Activated CD8-positive, alpha-beta memory T cell treated with anti-CD3 and anti-CD28 coated beads, Interleukin-2, amount 10 ng/mL, durations not matched to agents 7 days and 5 days (primary cell): Measurements from ENCODE around the gene PLCH2. TPM values are rescaled to one million over a fixed set of nuclear protein-coding genes. Genes with fewer than 3 reads are reported as not detected.

Experiments
- ATAC-seq: fragments of 150-1000 bp; cut with Tn5 transposase; one replicate; pipeline ENCODE4 v1.10.0; 2021; ENCODE audit warnings: moderate library complexity
- CTCF ChIA-PET: fragments of 350-600 bp; sonication (Branson Sonifier 250); formaldehyde crosslinking; loops from one replicate; lab custom pipeline; 2021; ENCODE audit warnings: antibody characterized with exemption; lab: Charles Lee
- DNase-seq: peaks from one replicate; pipeline ENCODE4 v3.0.0-alpha.2; 2020
- H3K27ac Mint-ChIP-seq: one replicate; pipeline ENCODE4 v1.8.0; 2021; ENCODE audit warnings: mild to moderate bottlenecking, mixed read lengths
- H3K27me3 Mint-ChIP-seq: one replicate; pipeline ENCODE4 v1.8.0; 2021; ENCODE audit warnings: mixed read lengths
- H3K36me3 Mint-ChIP-seq: one replicate; pipeline ENCODE4 v1.8.0; 2021; ENCODE audit warnings: mild to moderate bottlenecking, mixed read lengths
- H3K4me1 Mint-ChIP-seq: one replicate; pipeline ENCODE4 v1.8.0; 2021; ENCODE audit warnings: mixed read lengths
- H3K4me3 Mint-ChIP-seq: one replicate; pipeline ENCODE4 v1.8.0; 2021; ENCODE audit warnings: mild to moderate bottlenecking, moderate library complexity, mixed read lengths
- H3K9me3 Mint-ChIP-seq: one replicate; pipeline ENCODE4 v1.8.0; 2022; ENCODE audit warnings: low read depth, mixed read lengths
- total RNA-seq, 2 experiments: library from RNA; stranded (reverse); gene quantifications; one replicate each; pipeline ENCODE4 v1.2.3, GENCODE V29; 2021

The PLCH2 gene
- total RNA-seq, 2 experiments from 2014 or later = 6.5 to 13.5 TPM

GRCh38 chr1:2459757-2460156, 16.3 kb upstream of the PLCH2 start:
- no peak overlapping the region for H3K27ac Mint-ChIP-seq
- ATAC-seq = no peak

DNA sequence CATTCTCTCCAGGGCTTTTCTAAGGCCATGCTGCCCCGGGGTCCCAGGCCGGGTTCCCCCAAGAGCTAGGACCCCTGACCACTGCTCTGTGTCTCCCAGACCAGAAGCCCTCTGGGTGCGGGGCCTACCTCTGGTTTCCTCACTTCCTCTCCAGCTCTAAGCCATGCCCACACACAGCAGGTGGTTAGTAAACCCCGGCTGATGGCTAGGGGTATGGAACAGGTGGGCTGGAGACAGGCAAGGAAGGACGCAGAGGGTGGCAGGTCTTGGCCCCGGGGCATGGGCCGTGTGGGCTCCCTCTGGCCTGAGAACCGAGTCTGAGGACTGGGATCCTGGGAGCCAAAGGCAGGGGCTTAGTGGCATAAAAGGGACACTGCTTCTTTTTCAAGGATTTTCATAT, 15.9 kb upstream of the PLCH2 start:
- Mint-ChIP-seq H3K36me3 (no peaks in the 10 kb centered on the region), H3K27ac (no peak overlapping the region), H3K4me3 (no peak overlapping the region), H3K27me3 (no peaks in the 10 kb centered on the region), H3K4me1 (no peaks in the 10 kb centered on the region), H3K9me3 (no peaks in the 10 kb centered on the region)
- no peak for DNase-seq
- ATAC-seq = no peak
- CTCF ChIA-PET = interaction anchor here (1.6 kb wide), 1 partner anchor 46 kb away, joined by 3 read pairs; no protein-coding TSS in a partner anchor

More at GRCh38 chr1:2459757-2460156, 16.3 kb upstream of the PLCH2 start:
- CTCF ChIA-PET = no interaction called here
- Mint-ChIP-seq H3K9me3 (no peaks in the 10 kb centered on the region), H3K36me3 (no peaks in the 10 kb centered on the region), H3K4me1 (no peaks in the 10 kb centered on the region), H3K27me3 (no peaks in the 10 kb centered on the region), H3K4me3 (no peak overlapping the region)
- no peak for DNase-seq

- Mint-ChIP-seq H3K27ac (no peak overlapping the region), H3K4me3 (no peak overlapping the region), H3K27me3 (no peaks in the 10 kb centered on the region), H3K4me1 (no peaks in the 10 kb centered on the region), H3K36me3 (no peaks in the 10 kb centered on the region), H3K9me3 (no peaks in the 10 kb centered on the region)
- CTCF ChIA-PET = interaction anchor here (1.6 kb wide), 1 partner anchor 45 kb away, joined by 3 read pairs; no protein-coding TSS in a partner anchor
- DNase-seq (no peak), ATAC-seq (no peak)
Measured at GRCh38 chr1:2460996-2461751, 14.9 kb upstream of the PLCH2 start.

DNA sequence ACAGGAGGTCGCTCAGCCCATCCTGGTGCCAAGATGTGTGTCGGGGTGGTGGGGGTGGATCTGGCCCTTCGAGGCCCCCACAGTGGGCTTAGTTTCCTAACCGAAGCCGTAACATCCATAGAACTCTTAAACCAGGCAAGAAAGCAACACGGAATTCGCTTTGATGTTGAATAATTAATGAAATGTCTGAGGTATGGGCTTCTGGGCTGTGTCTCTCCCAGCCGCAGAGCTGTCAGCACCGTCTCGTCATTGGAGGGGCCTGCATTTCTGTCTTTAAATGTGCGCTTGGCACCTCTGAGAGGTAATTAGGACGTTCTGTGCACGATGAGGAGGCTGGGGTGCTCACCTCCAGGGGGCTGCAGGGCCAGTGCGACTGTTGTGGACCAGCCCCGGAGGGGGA, 13.3 kb upstream of the PLCH2 start:
- Mint-ChIP-seq H3K4me3 (no peak overlapping the region), H3K9me3 (no peaks in the 10 kb centered on the region), H3K4me1 (no peaks in the 10 kb centered on the region), H3K27ac (no peak overlapping the region), H3K27me3 (no peaks in the 10 kb centered on the region), H3K36me3 (no peaks in the 10 kb centered on the region)
- CTCF ChIA-PET = no interaction called here
- ATAC-seq (no peak), DNase-seq (no peak)

DNA sequence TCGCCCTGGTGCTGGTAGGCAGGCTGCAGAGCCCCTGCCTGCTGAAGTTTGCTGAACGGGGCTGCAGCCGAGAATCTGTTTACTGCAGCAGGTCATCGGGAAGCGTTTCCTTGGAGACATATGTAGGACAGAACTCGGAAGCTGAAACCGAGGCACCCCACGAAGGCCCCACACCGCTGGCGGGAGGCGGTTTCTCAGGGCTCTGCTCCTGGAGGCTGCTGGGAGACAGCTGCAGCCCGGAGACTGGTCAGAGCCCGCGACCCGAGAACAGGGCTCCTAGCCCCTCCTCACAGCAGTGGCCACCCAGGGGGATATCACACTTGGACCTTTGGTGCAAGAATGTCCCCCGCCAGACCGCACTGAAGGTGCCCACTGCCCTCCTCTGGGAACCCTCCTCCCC, 12.7 kb upstream of the PLCH2 start:
- no peaks in the 10 kb centered on the region for H3K27me3 Mint-ChIP-seq
- H3K27ac Mint-ChIP-seq = no peak overlapping the region
- CTCF ChIA-PET = no interaction called here
- no peaks in the 10 kb centered on the region for H3K4me1 Mint-ChIP-seq
- no peak overlapping the region for H3K4me3 Mint-ChIP-seq
- no peaks in the 10 kb centered on the region for H3K9me3 Mint-ChIP-seq
- DNase-seq (no peak), ATAC-seq (no peak)
- no peaks in the 10 kb centered on the region for H3K36me3 Mint-ChIP-seq

GRCh38 chr1:2465371-2466269, 10.5 kb upstream of the PLCH2 start:
- no peaks in the 10 kb centered on the region for H3K27me3 Mint-ChIP-seq
- ATAC-seq (no peak), DNase-seq (no peak)
- no peaks in the 10 kb centered on the region for H3K4me1 Mint-ChIP-seq
- no peaks in the 10 kb centered on the region for H3K36me3 Mint-ChIP-seq
- no peak overlapping the region for H3K4me3 Mint-ChIP-seq
- CTCF ChIA-PET = no interaction called here
- H3K9me3 Mint-ChIP-seq = no peaks in the 10 kb centered on the region
- no peak overlapping the region for H3K27ac Mint-ChIP-seq

GRCh38 chr1:2466270-2466665, 9.8 kb upstream of the PLCH2 start:
- Mint-ChIP-seq H3K36me3 (no peaks in the 10 kb centered on the region), H3K4me1 (no peaks in the 10 kb centered on the region), H3K27ac (no peak overlapping the region), H3K9me3 (no peaks in the 10 kb centered on the region), H3K4me3 (no peak overlapping the region), H3K27me3 (no peaks in the 10 kb centered on the region)
- no peak for DNase-seq
- no peak for ATAC-seq
- CTCF ChIA-PET = no interaction called here

DNA sequence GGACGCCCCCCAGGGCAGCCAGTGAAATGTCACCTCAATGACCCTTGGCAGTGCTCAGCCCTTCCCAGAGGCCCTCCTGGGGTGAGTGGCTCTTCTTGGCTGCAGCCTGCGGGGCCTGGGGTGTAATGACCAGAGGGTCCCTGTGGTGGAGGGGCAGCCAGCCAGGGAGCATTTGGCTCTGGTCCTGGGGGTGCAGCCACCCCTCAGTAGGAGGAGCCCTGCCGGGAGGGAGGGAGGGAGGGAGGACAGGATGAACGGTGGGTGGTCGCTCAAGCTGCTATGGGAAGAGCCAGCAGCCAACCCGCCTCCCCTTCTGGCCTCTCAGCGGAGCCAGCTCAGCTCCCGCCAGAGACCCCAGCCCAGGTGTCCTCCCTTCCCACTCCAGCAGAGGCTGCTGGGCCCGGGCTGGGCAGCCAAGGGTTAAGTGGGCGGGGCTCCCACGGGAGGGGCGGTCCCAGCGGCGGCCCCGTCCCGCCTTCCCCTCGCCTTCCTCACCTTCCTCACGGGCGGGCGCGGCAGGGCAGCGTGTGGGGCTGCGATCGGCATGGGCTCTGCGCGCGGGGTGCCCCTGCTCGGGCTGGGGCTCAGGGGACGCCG, 9.0 kb upstream of the PLCH2 start:
- no peak overlapping the region for H3K4me3 Mint-ChIP-seq
- H3K27me3 Mint-ChIP-seq = no peaks in the 10 kb centered on the region
- no peaks in the 10 kb centered on the region for H3K36me3 Mint-ChIP-seq
- CTCF ChIA-PET = no interaction called here
- H3K9me3 Mint-ChIP-seq = no peaks in the 10 kb centered on the region
- no peak for DNase-seq
- H3K4me1 Mint-ChIP-seq = no peaks in the 10 kb centered on the region
- peak; percentile 62 for ATAC-seq
- H3K27ac Mint-ChIP-seq = no peak overlapping the region

- Mint-ChIP-seq H3K27ac (no peak overlapping the region), H3K36me3 (no peaks in the 10 kb centered on the region), H3K27me3 (no peaks in the 10 kb centered on the region), H3K4me1 (no peaks in the 10 kb centered on the region), H3K4me3 (no peak overlapping the region), H3K9me3 (no peaks in the 10 kb centered on the region)
- CTCF ChIA-PET = no interaction called here
- ATAC-seq (peak; percentile 32), DNase-seq (peak; percentile 62)
Measured at GRCh38 chr1:2468041-2468472, 8.0 kb upstream of the PLCH2 start.

GRCh38 chr1:2468540-2468939, 7.5 kb upstream of the PLCH2 start:
- Mint-ChIP-seq H3K36me3 (no peaks in the 10 kb centered on the region), H3K27ac (no peak overlapping the region), H3K4me3 (no peak overlapping the region), H3K4me1 (no peaks in the 10 kb centered on the region), H3K27me3 (no peaks in the 10 kb centered on the region), H3K9me3 (no peaks in the 10 kb centered on the region)
- CTCF ChIA-PET = no interaction called here
- ATAC-seq (no peak), DNase-seq (no peak)

GRCh38 chr1:2469103-2469940, 6.8 kb upstream of the PLCH2 start:
- Mint-ChIP-seq H3K27ac (no peak overlapping the region), H3K9me3 (no peaks in the 10 kb centered on the region), H3K27me3 (no peaks in the 10 kb centered on the region), H3K36me3 (no peaks in the 10 kb centered on the region), H3K4me3 (no peak overlapping the region), H3K4me1 (no peaks in the 10 kb centered on the region)
- CTCF ChIA-PET = no interaction called here
- ATAC-seq (no peak), DNase-seq (no peak)

DNA sequence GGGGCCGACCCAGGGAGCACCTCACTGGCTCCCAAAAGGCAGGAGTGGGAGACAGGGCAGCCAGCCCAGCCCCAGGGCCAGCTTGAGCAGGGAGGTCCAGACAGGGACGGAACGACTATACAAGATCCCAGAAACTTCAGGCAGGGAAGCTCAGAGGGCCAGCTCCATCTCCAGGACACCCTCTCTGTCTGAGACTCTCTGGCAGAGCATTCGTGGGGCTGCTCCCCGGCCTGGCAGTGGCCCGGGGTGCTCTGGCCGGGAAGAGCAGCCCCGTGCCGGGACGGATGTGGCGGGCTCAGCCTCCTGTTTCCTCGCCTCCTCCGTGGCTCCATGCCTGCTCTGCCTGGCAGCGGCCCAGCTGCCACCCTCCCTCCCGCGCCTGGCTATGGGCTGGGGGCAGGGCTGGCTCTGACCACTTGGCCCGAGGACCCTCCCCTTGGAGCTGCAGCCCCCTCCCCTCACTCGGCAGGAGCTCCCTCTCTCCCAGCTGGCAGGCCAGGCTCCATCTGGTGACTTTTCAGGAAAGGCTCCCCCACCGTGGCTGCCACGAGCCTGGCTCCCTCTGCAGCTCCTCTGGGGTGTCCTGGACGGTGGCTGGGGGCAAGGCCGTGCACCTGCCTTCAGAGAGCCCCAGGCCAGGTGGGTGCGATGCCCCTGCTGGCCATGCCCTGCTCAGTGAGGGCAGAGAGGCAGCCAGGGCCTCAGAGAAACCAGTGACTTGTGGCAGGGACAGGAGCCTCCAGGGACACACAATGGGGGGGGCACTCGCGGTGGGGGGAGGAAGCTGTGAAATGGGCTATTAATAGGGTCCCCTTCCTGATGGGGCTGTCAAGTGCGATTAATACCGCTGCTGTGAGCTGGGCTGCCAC, 5.6 kb upstream of the PLCH2 start:
- no peaks in the 10 kb centered on the region for H3K27me3 Mint-ChIP-seq
- no peaks in the 10 kb centered on the region for H3K9me3 Mint-ChIP-seq
- no peaks in the 10 kb centered on the region for H3K36me3 Mint-ChIP-seq
- no peaks in the 10 kb centered on the region for H3K4me1 Mint-ChIP-seq
- DNase-seq = no peak
- no peak overlapping the region for H3K4me3 Mint-ChIP-seq
- CTCF ChIA-PET = interaction anchor here (1.4 kb wide), 1 partner anchor 46 kb away, joined by 3 read pairs; no protein-coding TSS in a partner anchor
- no peak for ATAC-seq
- H3K27ac Mint-ChIP-seq = no peak overlapping the region
